HG02870 (cell line): ENCODE measurements around the gene ZMIZ1.

Source experiments
- ATAC-seq: cut with Tn5 transposase; IDR thresholded peaks from one replicate; pipeline ENCODE4 v1.9.1; 2021; ENCODE audit warnings: mild to moderate bottlenecking, moderate library complexity; ENCODE audit not compliant: unreplicated experiment

The ZMIZ1 gene

DNA sequence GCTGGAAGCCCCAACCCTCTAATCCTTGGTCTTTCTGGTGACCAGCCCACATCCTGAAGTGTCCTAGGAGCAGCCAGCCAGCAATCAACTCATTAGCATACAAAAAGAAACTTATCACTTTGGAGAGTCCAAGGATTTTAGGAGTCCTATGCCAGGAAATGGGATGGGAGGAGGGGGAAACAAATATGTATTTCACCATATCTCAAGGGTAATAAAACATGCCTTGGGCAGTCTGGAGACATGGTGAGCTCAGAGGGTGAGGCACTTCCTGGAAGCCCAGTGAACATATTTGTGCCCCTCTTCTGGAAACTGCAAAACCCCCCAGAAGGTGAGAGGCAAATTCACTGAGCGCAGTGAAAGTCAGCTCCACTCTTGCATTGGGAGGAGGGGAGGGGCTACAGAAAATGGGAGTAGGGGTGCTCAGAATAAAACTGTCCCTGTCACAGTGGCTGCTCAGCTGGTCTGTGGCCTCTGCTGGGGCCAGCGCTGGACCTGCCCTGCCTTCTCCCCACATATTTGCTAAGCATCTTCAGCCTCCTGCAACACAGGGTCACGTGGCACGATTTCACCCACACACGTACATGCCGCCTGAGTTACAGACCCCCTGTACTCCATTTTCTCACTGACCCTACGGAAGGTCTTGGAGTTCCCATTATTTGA, 17.7 kb upstream of the ZMIZ1 start:
- ATAC-seq: no peak

GRCh38 chr10:79051766-79052165, 17.0 kb upstream of the ZMIZ1 start:
- no peak for ATAC-seq

DNA sequence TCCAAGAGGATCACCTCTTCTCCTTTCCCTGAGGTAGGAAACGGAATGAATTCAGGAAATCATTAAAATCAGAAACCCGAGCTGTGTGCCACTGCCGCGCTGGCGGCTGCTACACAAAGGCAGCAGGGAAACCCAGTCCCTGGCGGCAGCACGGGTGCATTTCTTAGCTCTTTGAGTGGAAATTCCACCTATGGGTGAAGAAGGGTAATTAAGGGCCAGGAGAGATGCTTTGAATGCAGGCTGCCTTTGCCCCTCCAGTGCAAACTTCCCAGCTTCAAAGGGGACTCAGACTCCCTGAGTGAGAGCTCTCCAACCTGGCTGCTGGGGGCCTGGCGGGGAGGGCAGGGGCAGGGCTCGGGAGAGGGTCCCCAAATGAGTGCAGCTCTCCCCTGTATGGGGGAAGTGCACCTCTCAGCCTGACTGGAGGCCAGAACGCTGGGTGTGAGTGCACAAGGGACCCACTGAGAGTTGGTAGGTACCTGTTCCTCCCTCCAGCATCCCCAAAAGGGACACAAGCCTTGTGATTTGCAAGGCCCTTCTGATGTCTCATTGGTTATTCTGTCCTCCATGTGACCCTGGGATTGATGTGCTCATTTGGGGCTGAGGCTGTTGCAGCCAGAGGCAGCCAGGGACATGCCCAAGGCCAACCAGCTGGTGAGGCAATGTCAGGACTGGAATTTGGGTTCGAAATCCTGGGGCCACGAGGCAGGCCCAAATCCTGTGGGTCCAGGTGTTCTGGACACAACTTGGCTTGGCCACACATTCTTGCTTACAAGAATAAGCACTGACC, 16.3 kb upstream of the ZMIZ1 start:
- ATAC-seq: no peak

DNA sequence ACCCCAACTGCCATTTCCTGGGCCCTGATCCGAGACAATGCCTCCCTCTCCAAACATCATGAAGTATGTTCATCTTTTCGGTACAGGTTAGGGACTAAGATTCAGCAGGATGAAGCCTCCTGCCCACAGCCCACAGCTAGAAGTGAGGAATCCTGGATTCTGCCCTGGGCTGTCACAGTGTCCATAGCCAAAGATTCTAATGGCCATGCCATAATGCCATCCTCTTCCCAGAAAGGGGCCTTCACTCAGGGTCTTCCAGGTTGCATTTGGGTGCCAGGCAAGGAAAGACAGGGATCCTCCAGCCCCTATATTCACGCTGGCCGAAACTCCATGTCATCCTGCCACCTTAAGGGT, 15.7 kb upstream of the ZMIZ1 start:
- ATAC-seq: no peak

DNA sequence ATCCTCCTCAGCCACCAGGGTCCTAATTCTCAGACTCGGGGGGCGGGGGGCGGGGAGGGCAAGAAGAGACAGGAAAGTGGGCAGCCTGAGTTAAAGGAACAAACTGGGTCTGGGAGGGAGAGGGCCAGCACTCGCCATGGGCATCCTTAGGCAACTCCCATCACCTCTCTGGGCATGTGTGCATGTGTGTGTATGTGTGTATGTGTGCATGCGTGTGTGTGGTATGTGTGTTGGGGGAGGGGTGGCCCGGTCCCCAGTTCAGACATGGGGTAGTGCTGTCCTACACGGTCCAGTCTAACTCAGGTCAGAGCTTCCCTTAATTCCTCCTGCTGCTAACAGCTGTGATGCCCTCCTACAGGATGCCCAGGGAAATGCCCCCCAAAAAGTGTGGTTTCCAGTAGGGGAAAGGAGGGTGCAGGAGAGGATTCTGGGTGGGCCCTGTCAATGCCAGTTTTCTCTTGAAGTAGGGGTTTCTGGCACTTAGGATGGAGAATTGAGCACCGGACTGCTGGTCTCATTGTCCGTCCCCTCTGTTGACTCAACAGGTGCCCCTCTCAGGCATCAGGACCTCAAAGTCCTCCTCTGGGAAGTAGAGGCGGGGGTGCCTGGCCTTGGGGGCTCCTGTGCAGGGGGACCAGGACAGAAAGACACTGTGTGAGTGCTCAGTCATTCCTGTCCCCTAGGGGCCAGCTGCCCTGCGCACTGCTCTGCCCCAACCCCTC, 15.1 kb upstream of the ZMIZ1 start:
- ATAC-seq: no peak

- no peak for ATAC-seq
Observed at GRCh38 chr10:79054203-79055099, 14.3 kb upstream of the ZMIZ1 start.

- ATAC-seq: no peak
Observed at GRCh38 chr10:79055100-79055782, 13.5 kb upstream of the ZMIZ1 start.

DNA sequence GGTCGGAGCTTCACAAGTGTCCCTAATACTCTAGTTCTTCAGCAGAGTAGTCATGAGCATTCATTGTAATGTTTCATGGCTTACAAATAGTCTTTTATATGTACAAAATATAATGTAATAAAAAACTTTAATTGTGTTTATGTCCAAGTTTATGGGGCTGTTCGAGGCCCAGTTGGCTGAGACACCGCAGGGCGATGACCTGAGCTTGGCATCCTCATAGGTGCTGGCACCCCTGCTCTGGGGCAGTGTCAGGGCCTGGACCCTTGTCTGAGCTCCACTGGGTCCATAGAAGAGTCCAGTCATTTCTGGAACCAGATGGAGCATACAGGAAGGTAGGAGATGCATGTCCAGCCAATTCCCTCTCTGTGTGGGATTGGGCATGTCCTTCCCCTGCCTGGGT, 12.9 kb upstream of the ZMIZ1 start:
- no peak for ATAC-seq

GRCh38 chr10:79056361-79056735, 12.4 kb upstream of the ZMIZ1 start:
- ATAC-seq: no peak

- ATAC-seq: no peak
Observed at GRCh38 chr10:79056736-79057391, 11.9 kb upstream of the ZMIZ1 start.

DNA sequence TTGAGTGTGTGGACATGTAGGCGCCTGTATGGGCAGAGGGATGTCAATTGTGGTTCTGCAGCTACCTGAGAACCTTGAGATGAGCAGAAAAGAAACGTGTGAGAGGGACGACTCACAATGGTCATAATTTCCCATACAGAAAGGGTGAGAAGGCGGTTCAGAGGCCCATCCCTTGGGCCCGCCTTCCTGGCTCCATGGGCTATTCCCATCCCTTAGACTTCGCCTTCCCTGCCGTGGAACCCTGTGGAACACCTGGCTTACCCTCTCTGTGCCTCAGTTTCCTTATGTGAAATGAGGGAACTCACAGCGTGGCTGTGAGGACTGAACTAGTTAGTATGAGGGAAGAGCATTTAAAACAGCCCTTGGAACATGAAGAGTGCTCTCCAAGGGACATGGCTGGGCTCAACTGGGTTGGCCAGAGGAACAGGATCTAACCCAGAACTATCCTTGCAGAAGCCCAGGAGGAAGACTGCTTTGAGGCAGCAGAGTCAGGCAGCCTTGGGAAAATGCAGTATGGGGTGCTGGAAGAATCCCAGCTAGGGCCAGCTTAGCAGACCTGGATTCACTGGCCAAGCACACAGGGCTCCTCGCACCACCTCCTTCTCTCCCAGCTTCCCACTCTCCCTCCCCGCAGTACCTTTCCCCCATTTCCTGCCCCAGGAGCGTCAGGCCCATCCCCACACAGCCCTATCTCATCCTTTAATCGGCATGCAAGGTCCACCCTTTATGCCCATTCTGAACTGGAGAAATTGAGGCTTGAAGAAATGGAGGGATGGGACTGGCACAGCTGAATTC, 11.1 kb upstream of the ZMIZ1 start:
- no peak for ATAC-seq

DNA sequence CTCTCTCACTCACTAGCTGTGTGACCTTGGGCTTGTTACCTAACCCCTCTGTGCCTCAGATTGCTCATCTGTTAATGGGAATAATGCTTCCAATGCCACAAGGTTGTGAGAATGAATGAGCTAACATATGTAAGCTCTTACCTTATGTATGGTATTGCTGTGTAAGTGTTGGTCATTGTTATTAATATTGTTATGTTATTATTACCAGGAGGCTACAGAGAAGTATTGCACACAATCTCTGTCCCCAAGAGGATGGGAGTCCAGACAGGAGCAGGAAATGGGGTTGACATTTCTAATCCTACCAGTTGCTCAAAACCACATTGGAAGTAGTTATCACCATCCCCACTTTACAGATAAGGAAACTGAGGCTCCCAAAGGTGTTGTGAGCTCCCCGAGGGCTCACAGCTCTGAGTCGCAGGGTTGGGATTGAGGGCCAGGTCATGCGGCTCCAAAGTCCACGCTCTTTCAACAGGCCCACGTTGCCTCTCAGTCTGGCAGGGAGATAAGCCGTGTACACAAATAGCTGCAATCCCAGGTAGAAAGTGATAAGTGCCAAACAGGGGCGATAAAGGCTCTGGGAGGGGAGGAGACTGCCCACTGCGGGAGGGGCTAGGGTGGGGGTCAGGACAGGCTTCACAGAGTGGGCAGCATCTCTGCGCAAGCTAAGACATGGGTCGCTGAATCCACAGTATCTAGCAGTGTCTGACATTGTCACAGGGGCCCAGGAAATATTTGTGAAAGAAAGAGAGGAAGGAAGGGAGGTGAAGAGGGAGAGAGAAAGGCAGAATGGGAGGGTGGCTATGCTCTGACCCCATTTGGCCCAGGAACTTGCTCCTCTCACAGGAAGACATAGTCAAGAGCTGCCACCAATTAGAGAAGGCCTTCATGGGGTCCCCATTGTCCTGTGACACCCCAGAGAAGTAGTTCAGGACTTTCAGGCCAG, 9.6 kb upstream of the ZMIZ1 start:
- no peak for ATAC-seq

DNA sequence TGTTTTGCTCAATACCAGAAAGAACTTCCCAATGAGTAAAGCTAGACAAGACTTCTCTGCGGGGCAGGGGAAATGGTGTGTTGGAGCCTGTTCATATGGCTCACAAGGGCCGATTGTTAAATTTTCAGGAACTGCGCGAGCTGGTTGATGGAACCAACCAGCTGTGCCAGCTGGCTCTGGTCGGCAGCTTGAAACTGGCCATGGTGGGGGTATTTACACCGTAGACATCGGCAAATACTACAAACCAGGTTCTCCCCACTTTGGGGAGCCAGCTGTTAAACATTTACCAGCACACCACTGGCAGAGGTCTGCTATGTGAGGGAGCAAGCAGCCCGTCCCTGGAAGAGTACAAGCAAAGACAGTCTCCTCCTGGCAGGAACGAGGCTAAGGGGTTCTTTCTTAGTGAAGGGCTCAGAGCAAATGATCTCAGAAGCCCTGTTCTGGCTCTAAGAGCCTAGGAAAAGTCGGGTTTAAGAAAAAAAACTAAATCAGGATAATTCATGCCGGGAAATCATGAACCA, 8.8 kb upstream of the ZMIZ1 start:
- ATAC-seq: no peak

- ATAC-seq: no peak
Observed at GRCh38 chr10:79060641-79061255, 8.0 kb upstream of the ZMIZ1 start.

- no peak for ATAC-seq
Observed at GRCh38 chr10:79061441-79062315, 7.1 kb upstream of the ZMIZ1 start.

DNA sequence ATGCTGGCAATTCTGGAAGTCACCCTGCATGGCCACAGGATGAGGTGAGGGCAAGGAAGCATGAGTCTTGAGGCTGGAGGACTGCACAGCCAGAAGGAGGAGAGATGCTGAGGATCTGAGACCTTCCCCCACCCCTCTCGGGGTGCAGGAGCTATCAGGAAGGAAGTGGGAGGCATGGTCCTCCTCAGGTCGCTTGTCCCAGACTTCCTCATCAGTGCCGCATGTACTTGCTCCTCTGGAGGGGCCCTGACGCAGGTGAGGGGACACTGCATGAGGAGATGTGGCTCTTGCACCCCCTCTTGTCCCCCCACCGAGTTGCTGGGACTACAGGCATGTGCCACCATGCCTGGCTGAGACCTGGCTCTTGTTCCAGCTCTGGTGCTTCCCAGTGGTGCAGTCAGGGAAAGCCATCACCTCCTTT, 5.7 kb upstream of the ZMIZ1 start:
- no peak for ATAC-seq
